Jurkat, Clone E6-1 (cell line): ENCODE measurements around the gene TP53TG5.
"Not testable (repeated sequence)": the region's sequence is repeated elsewhere in the genome, so short reads cannot be mapped to it uniquely, and the experiment has no call there.

ENCODE experiments used
- DNase-seq: peaks from one replicate; pipeline ENCODE4 v3.0.0-alpha.2; 2011; ENCODE audit warnings: low read depth, low spot score
- H3K4me3 ChIP-seq: 2 replicates; pipeline ENCODE4 v1.5.1; 2011; ENCODE audit warnings: mild to moderate bottlenecking, low read length, control low read depth, moderate library complexity

Gene TP53TG5

GRCh38 chr20:45350795-45351194 is 27.3 kb downstream of the TP53TG5 start:
- not testable (repeated sequence) for H3K4me3 ChIP-seq, DNase-seq

DNA sequence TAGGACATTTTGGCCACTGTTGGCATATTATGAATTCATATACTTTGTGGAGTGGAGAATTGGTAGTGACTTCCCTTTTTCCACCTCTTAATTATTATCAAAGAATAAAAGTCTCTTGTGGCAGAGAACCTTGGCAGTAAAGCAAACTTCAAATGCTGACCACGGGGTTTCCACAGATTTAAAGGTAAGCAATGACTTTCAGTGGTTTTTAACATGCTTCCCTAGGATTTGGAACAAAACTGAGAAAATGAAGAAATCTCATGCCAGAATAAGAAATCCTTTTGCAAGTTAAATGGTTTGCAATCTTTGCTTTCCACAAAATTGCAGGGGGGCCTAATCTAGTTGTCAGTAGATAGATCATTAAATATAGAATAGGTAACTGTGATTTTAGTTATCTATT is 27.9 kb downstream of the TP53TG5 start:
- DNase-seq, result no peak
- no peak overlapping the region for H3K4me3 ChIP-seq

GRCh38 chr20:45347936-45348778 is 30.0 kb downstream of the TP53TG5 start, which contains the start of gene SDC4:
TSS of gene SDC4 (minus strand) at chr20:45348424. CDS start at chr20:45348384, 40 bp downstream.
- DNase-seq, result no peak
- H3K4me3 ChIP-seq, result no peak within 1 kb of the TSS

DNA sequence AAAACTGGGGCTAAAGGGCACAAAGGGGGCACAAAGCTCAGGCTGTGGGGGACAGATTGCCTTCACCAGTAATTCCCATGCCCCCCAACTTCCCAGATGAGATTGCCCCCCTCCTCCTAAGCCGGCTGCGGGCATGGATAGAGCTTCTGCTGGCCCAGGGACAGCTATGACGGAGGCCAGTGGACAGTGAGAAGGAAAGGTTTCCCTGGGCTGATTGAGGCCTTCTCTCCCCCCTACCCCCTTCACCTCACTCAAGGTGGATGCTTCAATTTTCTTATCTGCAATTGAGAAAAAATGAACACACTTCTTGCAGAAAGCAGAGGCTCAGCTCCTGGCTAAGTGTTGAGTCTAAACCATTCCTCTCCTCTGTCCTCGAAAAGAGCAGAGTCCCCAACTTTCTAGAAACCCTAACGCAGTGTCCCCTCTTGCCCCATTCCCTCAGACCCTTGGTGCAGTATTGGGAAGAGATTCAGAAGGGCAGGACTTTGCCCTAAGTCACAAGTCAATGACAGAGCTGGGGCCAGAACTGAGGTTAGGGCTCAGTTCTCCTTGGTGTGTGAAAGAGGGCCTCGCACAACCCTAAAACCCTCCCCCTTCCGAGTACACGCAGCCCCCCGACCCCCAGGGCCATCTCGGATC is 30.7 kb downstream of the TP53TG5 start:
- no peak for DNase-seq
- no peak overlapping the region for H3K4me3 ChIP-seq

DNA sequence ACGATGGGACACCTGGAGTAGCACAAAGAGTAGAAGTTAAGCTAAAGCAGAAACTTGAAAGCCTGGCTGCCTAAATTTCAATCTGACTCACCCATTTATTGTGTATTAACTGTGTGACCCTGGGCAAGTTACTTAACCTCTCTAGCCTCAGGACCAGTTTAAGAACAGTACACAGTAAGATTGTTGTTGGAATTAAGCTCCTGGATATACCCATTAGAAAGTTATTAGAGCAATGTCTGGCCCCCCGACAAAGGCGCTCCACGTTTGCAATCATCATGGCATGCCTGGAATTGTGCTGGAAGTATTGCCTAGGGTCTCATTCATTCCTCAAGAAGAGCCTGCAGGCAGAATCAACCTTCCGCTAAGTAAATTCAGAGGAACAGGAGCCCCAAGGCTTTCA is 31.3 kb downstream of the TP53TG5 start:
- H3K4me3 ChIP-seq, result no peak overlapping the region
- DNase-seq, result no peak

- H3K4me3 ChIP-seq, result no peak overlapping the region
- no peak for DNase-seq
These were observed 31.8 kb downstream of the TP53TG5 start for GRCh38 chr20:45346291-45346718.

DNA sequence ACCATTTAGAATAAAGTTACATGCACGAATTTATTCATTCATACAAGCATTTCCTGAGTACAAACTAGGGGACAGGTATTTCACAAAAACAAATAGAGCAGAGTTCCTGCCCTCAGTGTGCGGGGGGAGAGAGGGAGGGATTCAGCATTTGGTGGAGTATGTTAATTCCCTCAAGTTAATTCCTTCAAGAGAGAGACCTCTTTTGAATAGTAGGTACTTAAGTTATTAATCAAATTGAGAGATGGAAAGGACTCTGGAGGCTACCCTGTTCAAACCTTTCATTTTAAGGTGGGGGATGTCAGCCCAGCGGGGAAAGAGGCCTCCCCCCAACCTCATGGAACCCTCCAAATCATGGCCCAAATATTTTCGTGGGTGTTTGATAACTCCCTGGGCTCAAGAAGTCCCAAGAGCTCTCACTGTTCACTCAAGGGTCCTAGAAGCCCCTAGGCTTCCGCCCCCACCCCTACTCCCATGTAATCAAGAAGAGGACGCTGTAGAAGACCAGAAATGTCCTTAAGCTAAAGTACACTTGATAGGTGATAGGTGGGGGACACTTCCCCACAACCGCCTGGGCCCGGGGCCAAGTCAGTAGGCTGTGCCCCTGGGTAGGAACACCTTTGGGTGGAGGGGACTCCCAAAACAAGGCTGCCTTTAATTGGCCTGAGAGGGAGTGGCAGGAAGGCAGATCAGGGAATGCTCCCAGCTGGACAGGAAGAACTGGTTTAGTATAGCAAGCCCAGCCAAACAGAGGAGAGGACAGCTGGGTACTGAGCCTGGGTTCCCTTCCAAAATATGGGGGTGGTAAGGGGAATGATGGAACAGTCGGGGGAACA is 32.8 kb downstream of the TP53TG5 start:
- no peak overlapping the region for H3K4me3 ChIP-seq
- DNase-seq, result no peak

- no peak for DNase-seq
- H3K4me3 ChIP-seq, result no peak overlapping the region
These were observed 33.8 kb downstream of the TP53TG5 start for GRCh38 chr20:45344168-45344860.

DNA sequence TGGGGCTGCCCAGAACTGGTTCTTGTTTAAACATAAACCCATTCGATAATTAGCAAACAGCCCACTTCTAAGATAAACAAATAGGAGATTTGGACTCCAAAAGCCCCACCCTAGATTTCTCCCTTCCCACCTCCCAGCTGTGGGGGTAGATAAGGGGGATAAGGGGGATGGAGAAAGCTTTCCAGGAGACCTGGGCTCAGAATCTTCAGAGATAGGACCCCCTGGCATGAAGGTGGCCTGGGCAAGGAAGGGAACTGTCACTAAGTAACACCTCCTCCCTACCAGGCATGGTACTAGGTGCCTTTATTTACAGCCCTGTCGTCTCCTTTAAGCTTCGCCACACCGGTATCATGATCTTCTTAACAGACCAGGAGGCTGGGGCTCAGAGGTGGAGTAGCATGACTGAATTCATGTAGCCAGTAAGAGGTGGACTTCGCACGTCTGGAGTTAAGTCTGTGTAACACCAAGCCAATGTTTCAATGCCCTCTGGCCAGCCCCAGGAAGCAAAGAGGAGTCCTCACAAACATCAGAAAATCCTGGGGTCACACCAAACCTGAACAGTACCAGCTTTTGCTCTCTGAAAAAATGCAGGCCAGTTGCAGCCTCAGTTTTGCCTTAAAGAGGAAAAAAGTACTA is 34.5 kb downstream of the TP53TG5 start:
- H3K4me3 ChIP-seq, result no peak overlapping the region
- DNase-seq, result no peak

- no peak overlapping the region for H3K4me3 ChIP-seq
- DNase-seq, result no peak
These were observed 35.1 kb downstream of the TP53TG5 start for GRCh38 chr20:45342855-45343531.

- no peak for DNase-seq
- H3K4me3 ChIP-seq, result no peak overlapping the region
These were observed 35.9 kb downstream of the TP53TG5 start for GRCh38 chr20:45341939-45342854.

DNA sequence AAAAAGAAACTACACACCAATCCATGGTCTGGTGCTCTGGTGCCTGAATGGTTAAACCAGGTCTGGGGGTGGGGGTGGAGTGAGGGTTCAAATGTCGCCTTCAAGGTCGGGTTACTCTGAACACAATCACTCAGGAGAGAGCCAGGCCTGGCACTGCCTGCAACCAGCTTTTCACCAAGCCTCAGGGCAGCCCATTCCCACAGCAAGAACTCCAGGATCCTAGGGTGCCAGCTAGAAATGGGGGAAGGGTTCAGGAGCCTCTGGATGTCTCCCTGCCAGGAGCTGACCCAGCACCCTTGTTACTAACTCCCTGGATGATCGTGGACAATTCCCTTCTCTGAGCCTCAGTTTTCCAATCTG is 36.6 kb downstream of the TP53TG5 start:
- H3K4me3 ChIP-seq, result no peak overlapping the region
- no peak for DNase-seq

- DNase-seq, result no peak
- no peak overlapping the region for H3K4me3 ChIP-seq
These were observed 37.2 kb downstream of the TP53TG5 start for GRCh38 chr20:45340951-45341350.

GRCh38 chr20:45340236-45340847 is 37.8 kb downstream of the TP53TG5 start:
- H3K4me3 ChIP-seq, result no peak overlapping the region
- no peak for DNase-seq

DNA sequence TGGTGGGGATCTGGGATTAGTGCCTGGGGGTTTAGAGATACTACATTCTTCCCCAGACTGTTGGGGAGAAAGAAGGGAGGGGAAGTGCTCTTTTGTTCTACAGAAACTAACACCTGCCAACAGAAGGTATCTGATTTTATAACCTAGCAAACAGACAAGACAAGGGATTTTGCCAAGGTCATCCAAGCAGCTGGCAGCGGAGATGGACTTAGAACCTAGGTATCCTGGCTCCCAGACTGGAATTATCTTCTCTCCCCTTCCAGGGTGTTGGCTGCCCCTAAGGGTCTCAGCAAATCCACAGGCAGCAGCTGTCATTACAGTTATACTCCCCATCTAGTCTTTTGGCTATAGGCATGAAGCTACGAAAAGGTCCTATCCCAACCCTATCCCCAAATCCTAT is 38.3 kb downstream of the TP53TG5 start:
- H3K4me3 ChIP-seq, result no peak overlapping the region
- no peak for DNase-seq

DNA sequence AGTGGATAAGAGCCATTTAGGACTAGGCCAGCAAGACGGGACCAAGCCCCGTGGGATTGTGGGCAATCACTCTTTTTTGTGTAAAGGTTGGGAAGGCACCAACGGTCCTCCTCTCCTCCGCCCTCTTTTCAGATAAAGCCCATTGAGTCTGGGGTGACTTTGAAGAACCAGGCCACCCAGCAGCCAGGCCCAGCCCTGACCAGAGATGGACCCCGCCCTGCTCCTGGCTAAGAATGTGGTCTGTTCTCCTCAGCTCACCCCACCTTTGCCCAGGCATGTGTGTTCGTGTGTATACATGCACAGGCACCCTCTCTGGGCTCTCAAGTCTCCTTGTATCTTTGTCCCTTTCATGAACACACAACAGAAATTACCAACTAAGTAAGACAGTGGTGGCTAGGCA is 39.0 kb downstream of the TP53TG5 start:
- no peak overlapping the region for H3K4me3 ChIP-seq
- DNase-seq, result no peak
